Measurements from ENCODE around the gene RIT2.

Gene RIT2

GRCh38 chr18:43079422-43079821, 36.1 kb downstream of the RIT2 start:
- DNase-seq: no peak

- no peak for DNase-seq
Observed at GRCh38 chr18:43078478-43079092, 36.9 kb downstream of the RIT2 start.

GRCh38 chr18:43077510-43078308, 37.8 kb downstream of the RIT2 start:
- no peak for DNase-seq

- DNase-seq: no peak
Observed at GRCh38 chr18:43073771-43074170, 41.7 kb downstream of the RIT2 start.

- DNase-seq: no peak
Observed at GRCh38 chr18:43068781-43069180, 46.7 kb downstream of the RIT2 start.

GRCh38 chr18:43067570-43067969, 47.9 kb downstream of the RIT2 start:
- no peak for DNase-seq

GRCh38 chr18:43061816-43062215, 53.7 kb downstream of the RIT2 start:
- DNase-seq: no peak

GRCh38 chr18:43061318-43061717, 54.2 kb downstream of the RIT2 start:
- no peak for DNase-seq

GRCh38 chr18:43060020-43060419, 55.5 kb downstream of the RIT2 start:
- DNase-seq: no peak

GRCh38 chr18:43054815-43055519, 60.5 kb downstream of the RIT2 start:
- no peak for DNase-seq

- DNase-seq: no peak
Observed at GRCh38 chr18:43049021-43049420, 66.5 kb downstream of the RIT2 start.

GRCh38 chr18:43046322-43046721, 69.2 kb downstream of the RIT2 start:
- DNase-seq: no peak

GRCh38 chr18:43043626-43044025, 71.9 kb downstream of the RIT2 start:
- DNase-seq: no peak

GRCh38 chr18:43040281-43040680, 75.2 kb downstream of the RIT2 start:
- DNase-seq: no peak

GRCh38 chr18:43034683-43035500, 80.6 kb downstream of the RIT2 start:
- DNase-seq: no peak

- DNase-seq: no peak
Observed at GRCh38 chr18:43031169-43031568, 84.3 kb downstream of the RIT2 start.

GRCh38 chr18:43029414-43029813, 86.1 kb downstream of the RIT2 start:
- no peak for DNase-seq

GRCh38 chr18:43022874-43023273, 92.6 kb downstream of the RIT2 start:
- no peak for DNase-seq

GRCh38 chr18:43017622-43018021, 97.9 kb downstream of the RIT2 start:
- DNase-seq: no peak

GRCh38 chr18:43013486-43013885, 102.0 kb downstream of the RIT2 start:
- no peak for DNase-seq

GRCh38 chr18:43012951-43013350, 102.5 kb downstream of the RIT2 start:
- DNase-seq: no peak

- DNase-seq: no peak
Observed at GRCh38 chr18:43010611-43011010, 104.9 kb downstream of the RIT2 start.

GRCh38 chr18:43009674-43010073, 105.8 kb downstream of the RIT2 start:
- DNase-seq: no peak
